Naive thymus-derived CD8-positive, alpha-beta T cell (primary cell): ENCODE data around the gene SCAI. TPM values are rescaled to one million over a fixed set of nuclear protein-coding genes. Genes with fewer than 3 reads are reported as not detected.

ENCODE experiments used
- polyA plus RNA-seq, 3 donors: library from polyadenylated mRNA; unstranded; fragments of 300-500 nt; fragmentation: Illumina TruSeq; gene quantifications; one replicate each; pipeline ENCODE4 v1.2.3, GENCODE V29; 2021
- total RNA-seq, 8 experiments: library from RNA in 2 of 8; stranded (reverse) in 2 of 8; gene quantifications; one replicate each; pipeline ENCODE4 v1.2.3 and lab custom pipeline; 2021 to 2026

SCAI gene
- total and polyA plus RNA-seq, 5 experiments from 2014 or later: 1.1 to 15.7 (median 3.9) TPM

Other genes with a start within 250 kb of the SCAI start
- gene GOLGA1, start 202.4 kb downstream of the SCAI start, total RNA-seq: 10 to 100 TPM; 28.4 to 31.1 TPM
- gene GOLGA1, start 202.4 kb downstream of the SCAI start, polyA plus RNA-seq: 1 to 10 TPM; 2.4 to 6.8 (median 6.8) TPM
- gene PPP6C, start 46.3 kb upstream of the SCAI start, total RNA-seq: 10 to 100 TPM; 51.9 to 59.0 TPM
- 10 to 100 TPM; 47.2 to 55.9 (median 51.6) TPM for gene PPP6C, start 46.3 kb upstream of the SCAI start, polyA plus RNA-seq
- 10 to 100 TPM; 13.1 TPM for gene RABEPK, start 57.0 kb upstream of the SCAI start, total RNA-seq
- gene RABEPK, start 57.0 kb upstream of the SCAI start, polyA plus RNA-seq: 10 to 100 TPM; 29.4 to 44.2 (median 32.7) TPM
- gene HSPA5, start 97.8 kb upstream of the SCAI start, total RNA-seq: 10 to 100 TPM; 94.6 to 96.6 TPM
- 100 to 1,000 TPM; 130 to 162 (median 143) TPM for gene HSPA5, start 97.8 kb upstream of the SCAI start, polyA plus RNA-seq
- gene GAPVD1, start 118.3 kb upstream of the SCAI start, total RNA-seq: 10 to 100 TPM; 63.5 to 77.6 TPM
- 10 to 100 TPM; 43.7 to 50.7 (median 48.5) TPM for gene GAPVD1, start 118.3 kb upstream of the SCAI start, polyA plus RNA-seq